ENCODE results near the gene SESTD1.
A peak's percentile ranks its signal among the peaks of the same experiment; 100 is the strongest.

SESTD1 gene

DNA sequence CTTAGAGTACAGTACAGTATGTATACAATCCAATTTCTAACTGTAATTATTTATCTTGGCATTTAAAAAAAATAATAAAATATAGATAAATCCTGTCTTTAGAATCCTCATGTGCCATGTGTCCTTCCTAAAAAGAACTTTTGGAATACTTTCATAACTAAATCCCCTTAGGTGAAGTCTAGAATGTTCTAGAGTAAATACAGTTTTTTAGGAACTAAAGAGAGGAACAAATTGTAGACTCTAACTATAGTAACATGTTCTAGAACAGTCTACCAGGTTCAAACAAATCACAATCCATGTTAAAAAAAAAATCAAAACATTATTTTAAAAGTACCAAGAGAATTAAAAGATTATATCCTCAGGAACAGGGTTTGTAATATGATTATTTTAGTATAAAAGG lies 134.1 kb downstream of the SESTD1 start:
- TF ChIP-seq, protein P1, sequence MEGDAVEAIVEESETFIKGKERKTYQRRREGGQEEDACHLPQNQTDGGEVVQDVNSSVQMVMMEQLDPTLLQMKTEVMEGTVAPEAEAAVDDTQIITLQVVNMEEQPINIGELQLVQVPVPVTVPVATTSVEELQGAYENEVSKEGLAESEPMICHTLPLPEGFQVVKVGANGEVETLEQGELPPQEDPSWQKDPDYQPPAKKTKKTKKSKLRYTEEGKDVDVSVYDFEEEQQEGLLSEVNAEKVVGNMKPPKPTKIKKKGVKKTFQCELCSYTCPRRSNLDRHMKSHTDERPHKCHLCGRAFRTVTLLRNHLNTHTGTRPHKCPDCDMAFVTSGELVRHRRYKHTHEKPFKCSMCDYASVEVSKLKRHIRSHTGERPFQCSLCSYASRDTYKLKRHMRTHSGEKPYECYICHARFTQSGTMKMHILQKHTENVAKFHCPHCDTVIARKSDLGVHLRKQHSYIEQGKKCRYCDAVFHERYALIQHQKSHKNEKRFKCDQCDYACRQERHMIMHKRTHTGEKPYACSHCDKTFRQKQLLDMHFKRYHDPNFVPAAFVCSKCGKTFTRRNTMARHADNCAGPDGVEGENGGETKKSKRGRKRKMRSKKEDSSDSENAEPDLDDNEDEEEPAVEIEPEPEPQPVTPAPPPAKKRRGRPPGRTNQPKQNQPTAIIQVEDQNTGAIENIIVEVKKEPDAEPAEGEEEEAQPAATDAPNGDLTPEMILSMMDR (IDR thresholded peaks at IDR 0.05; ENCODE audit: low read depth, low read length), result no peak
- DNase-seq, result no peak

DNA sequence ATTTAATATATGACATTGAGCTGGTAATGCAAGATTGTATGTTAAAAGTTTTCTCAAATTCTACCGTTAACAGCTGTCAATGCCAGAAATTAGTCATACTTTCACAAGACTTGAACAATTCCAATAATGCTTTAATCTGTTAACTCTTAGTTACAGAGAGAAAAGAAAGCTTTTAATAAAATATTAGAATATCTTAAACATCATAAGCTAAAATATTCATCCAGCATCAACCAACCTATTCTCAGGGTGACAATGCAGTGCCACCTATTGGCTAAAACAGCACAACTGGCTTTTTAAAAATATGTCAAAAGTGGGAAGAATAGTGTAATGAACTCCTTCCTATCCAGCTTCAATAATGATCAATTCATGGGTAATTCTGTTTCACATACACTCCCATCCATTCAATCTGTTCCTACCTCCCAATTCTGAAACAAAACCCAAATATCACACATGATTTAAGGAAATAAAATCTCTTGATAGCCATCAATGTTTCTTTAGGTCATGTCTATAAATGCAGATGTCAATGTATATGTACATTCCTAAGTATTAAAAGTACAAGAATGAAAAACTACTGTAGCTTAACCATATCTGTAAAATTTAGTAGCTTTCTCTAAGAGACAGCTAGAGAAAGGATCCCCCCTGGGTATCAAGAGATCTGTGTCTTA lies 134.9 kb downstream of the SESTD1 start:
- Histone ChIP-seq H3K4me1 (no peaks in the 10 kb centered on the region), H3K9me3 (no peaks in the 10 kb centered on the region), H3K36me3 (no peaks in the 10 kb centered on the region), H3K4me3 (ENCODE audit: low read depth, low read length) (no peak overlapping the region), H3K27me3 (no peaks in the 10 kb centered on the region)
- no peak for DNase-seq
- TF ChIP-seq, protein P1 (IDR thresholded peaks at IDR 0.05; ENCODE audit: low read depth, low read length), result peak; percentile 38

More for the DNA sequence above, 134.1 kb downstream of the SESTD1 start:
- no peaks in the 10 kb centered on the region for H3K27me3 ChIP-seq
- no peak overlapping the region for H3K4me3 ChIP-seq (ENCODE audit: low read depth, low read length)
- no peaks in the 10 kb centered on the region for H3K9me3 ChIP-seq
- no peaks in the 10 kb centered on the region for H3K36me3 ChIP-seq
- no peaks in the 10 kb centered on the region for H3K4me1 ChIP-seq

DNA sequence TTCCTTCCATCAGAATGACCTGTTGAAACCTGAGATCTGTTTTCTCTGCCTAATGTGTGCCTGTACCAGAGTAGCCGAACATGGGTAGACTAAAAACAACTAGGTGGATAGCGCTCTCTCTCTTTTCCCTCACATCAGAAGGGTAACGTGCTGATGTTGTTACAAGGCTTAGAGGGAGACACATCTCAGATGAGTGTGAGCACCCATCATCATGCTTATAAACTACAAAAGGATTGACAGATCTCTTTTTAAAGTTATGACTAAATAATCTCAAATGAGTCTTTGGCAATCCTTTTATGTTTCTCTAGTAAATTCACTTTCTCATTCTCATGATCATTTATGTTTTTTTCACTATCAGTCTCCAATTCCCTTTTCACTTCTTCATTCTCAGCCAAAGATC lies 139.2 kb downstream of the SESTD1 start:
- DNase-seq, result no peak
- H3K4me3 ChIP-seq (ENCODE audit: low read depth, low read length), result no peak overlapping the region
- TF ChIP-seq, protein P1 (IDR thresholded peaks at IDR 0.05; ENCODE audit: low read depth, low read length), result no peak

DNA sequence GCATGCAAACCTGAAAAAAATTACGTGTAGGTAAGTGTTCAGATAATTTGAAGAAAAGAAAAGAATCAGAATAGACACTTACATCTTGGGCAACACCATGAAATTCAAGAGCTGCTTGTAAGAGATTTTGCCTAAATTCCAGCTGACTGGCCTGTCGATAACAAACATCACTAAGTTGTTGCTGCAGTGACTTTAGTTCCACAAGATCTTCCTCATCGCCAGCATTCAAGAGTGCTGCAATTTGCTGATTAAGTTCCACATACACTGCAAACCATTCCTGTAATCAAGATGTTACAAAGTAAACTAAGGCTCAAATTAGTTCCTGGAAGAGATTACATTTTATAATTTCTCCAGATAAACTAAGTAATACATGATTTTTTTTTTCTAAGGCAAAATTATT lies 140.3 kb downstream of the SESTD1 start:
- no peaks in the 10 kb centered on the region for H3K4me1 ChIP-seq
- H3K4me3 ChIP-seq (ENCODE audit: low read depth, low read length), result no peak overlapping the region
- DNase-seq, result no peak
- no peaks in the 10 kb centered on the region for H3K9me3 ChIP-seq
- H3K27me3 ChIP-seq, result no peaks in the 10 kb centered on the region
- H3K36me3 ChIP-seq, result no peaks in the 10 kb centered on the region
- TF ChIP-seq, protein P1 (IDR thresholded peaks at IDR 0.05; ENCODE audit: low read depth, low read length), result no peak

More for the DNA sequence above, 139.2 kb downstream of the SESTD1 start:
- H3K9me3 ChIP-seq, result no peaks in the 10 kb centered on the region
- H3K27me3 ChIP-seq, result no peaks in the 10 kb centered on the region
- no peaks in the 10 kb centered on the region for H3K36me3 ChIP-seq
- H3K4me1 ChIP-seq, result no peaks in the 10 kb centered on the region

DNA sequence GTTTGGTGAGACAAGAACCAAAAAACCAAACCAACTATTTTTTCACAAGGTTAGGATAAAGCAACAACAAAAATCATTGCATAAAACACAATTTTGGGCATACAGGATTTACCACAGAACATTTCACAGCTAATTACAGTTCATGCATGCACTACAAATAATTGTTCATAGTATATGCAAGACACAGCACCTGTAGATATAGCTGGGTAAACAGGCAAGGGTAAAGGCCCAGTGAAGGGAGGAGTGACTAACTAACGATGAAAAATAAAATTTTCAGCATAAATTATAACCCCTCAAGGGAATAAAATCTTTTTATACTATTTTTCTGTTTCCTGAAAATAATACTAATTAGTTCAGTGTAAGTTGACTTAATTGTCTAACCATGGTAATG lies 141.4 kb downstream of the SESTD1 start:
- Histone ChIP-seq H3K4me3 (ENCODE audit: low read depth, low read length) (no peak overlapping the region), H3K4me1 (no peaks in the 10 kb centered on the region), H3K27me3 (no peaks in the 10 kb centered on the region), H3K36me3 (no peaks in the 10 kb centered on the region), H3K9me3 (no peaks in the 10 kb centered on the region)
- no peak for DNase-seq
- TF ChIP-seq, protein P1 (IDR thresholded peaks at IDR 0.05; ENCODE audit: low read depth, low read length), result no peak

DNA sequence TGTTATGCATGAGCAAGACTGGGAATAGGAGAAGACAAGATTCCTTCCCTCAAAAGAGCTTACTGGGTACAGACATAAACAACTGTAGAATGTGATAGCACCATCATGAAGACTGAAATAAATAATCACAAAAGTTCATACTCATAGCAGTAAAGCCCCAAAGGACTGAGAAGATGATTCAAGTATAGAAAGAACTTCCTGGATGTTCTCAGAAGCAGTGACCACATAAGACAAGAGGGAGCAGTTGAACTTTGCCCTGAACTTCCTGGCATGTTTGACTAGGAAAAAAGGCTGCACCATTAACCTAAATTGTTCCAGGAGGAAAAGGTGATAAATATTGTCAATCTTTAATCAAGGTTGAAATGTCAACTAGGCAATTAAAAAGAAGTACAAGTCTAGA lies 156.9 kb downstream of the SESTD1 start:
- Histone ChIP-seq H3K9me3 (no peaks in the 10 kb centered on the region), H3K4me1 (no peaks in the 10 kb centered on the region), H3K4me3 (ENCODE audit: low read depth, low read length) (no peak overlapping the region), H3K36me3 (no peaks in the 10 kb centered on the region), H3K27me3 (no peaks in the 10 kb centered on the region)
- TF ChIP-seq, protein P1 (IDR thresholded peaks at IDR 0.05; ENCODE audit: low read depth, low read length), result no peak
- DNase-seq, result no peak
